Activated CD4-positive, alpha-beta T cell treated with anti-CD3 and anti-CD28 coated beads, Interleukin-2, amount 10 ng/mL, durations not matched to agents 24 days and 14 days (primary cell): ENCODE results near the gene IPO9. TPM values are rescaled to one million over a fixed set of nuclear protein-coding genes. Genes with fewer than 3 reads are reported as not detected.
A peak's percentile ranks its signal among the peaks of the same experiment; 100 is the strongest.

Experiments
- DNase-seq: peaks from one replicate; pipeline ENCODE4 v3.0.0; 2022
- H3K27ac Mint-ChIP-seq: one replicate; pipeline ENCODE4 v1.8.0; 2022; ENCODE audit warnings: mild to moderate bottlenecking, mixed read lengths
- H3K27me3 Mint-ChIP-seq: one replicate; pipeline ENCODE4 v1.8.0; 2022; ENCODE audit warnings: mixed read lengths
- H3K36me3 Mint-ChIP-seq: one replicate; pipeline ENCODE4 v1.8.0; 2022; ENCODE audit warnings: low read depth, mild to moderate bottlenecking, mixed read lengths
- H3K4me1 Mint-ChIP-seq: one replicate; pipeline ENCODE4 v1.8.0; 2021; ENCODE audit warnings: mixed read lengths
- H3K4me3 Mint-ChIP-seq: one replicate; pipeline ENCODE4 v1.8.0; 2022; ENCODE audit warnings: mild to moderate bottlenecking, moderate library complexity, mixed read lengths
- H3K9me3 Mint-ChIP-seq: one replicate; pipeline ENCODE4 v1.8.0; 2021; ENCODE audit warnings: mixed read lengths
- intact Hi-C: fragments of 100-400 bp; cut with micrococcal nuclease; formaldehyde crosslinking; loops from one replicate; pipeline ENCODE4 v1.15.1; 2023
- total RNA-seq: library from RNA; stranded (reverse); gene quantifications from 2 replicates; pipeline ENCODE4 v1.2.3, GENCODE V29; 2022

Gene IPO9
- total RNA-seq = 66.3 and 75.5 TPM in 2 replicates

DNA sequence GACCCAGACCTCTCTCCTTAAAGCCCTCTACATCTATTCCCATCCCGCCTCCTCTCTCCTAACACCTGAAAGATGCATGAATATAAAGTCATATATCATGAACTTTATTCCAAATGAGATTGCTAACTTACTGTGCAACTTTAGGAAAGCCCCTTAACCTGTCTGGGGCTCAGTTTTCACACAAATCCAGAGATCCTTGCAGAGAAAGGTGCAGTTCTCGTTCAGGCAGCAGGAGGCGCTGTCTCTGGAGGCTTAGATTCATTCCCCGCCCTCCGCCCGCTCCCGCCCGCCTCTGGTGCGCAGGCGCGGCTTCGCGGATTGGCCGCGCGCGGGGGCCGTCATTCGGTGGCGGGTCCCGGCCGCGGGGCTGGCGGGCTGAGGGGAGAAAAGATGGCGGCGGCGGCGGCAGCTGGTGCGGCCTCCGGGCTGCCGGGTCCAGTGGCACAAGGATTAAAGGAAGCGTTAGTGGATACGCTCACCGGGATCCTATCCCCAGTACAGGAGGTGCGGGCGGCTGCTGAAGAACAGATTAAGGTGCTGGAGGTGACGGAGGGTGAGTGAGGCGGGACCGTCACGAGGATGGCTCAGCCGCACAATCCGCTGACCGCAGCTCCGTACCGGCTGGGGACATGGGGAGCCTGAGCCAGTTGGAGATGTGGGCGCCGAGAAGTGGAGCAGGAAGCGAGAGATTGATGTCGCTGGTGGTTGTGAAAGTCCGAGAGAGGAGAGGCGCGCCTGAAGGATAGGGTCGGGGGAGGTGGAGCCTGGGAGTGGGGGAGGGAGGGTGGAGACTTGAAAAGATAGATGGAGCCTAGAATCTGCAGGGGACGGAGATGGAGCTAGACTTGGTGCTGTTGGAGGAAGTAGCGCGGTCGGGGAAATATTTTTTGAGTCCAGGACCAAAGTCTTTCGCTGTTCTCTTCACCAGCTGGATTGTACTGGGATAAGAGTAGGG lies at the start of gene IPO9:
TSS of gene IPO9 (plus strand) at position 338 of the 955 bp plus-strand sequence. CDS start at position 391, 53 bp downstream.
- H3K27ac Mint-ChIP-seq = peak within 1 kb of the TSS; percentile 96
- H3K4me3 Mint-ChIP-seq = peak within 1 kb of the TSS; percentile 94
- no peaks in the 10 kb centered on the region for H3K9me3 Mint-ChIP-seq
- intact Hi-C loops = loop anchor here (1.0 to 2.0 kb wide), 2 partner anchors 126 to 322 kb away; partner anchors contain the start of genes CSRP1 and TIMM17A
- peaks cover 20% of the 10 kb centered on the region for H3K36me3 Mint-ChIP-seq
- H3K27me3 Mint-ChIP-seq = no peaks in the 10 kb centered on the region
- peak; percentile 99 for DNase-seq
- peaks cover 34% of the 10 kb centered on the region for H3K4me1 Mint-ChIP-seq

DNA sequence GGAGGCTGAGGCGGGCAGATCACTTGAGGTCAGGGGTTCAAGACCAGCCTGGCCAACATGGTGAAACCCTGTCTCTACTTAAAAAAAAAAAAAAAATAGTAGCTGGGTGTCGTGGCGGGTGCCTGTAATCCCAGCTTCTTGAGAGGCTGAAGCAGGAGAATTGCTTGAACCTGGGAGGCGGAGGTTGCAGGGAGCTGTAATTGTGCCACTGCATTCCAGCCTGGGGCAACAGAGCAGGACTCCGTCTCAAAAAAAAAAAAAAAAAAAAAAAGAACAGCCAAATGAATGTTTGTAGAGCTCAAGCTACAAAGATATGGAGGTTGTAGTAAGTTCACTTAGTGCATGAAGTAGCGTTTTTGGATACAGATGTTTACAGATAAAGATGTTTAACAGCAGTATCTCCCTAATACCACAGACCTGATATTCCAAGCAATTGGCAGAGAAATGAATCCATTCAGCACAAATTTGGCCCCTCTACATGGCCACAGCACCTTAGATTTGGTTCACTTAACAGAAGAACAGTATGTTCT lies 49.5 kb upstream of the IPO9 start:
- Mint-ChIP-seq H3K4me3 (no peak overlapping the region), H3K27me3 (peaks cover 17% of the 10 kb centered on the region), H3K36me3 (no peaks in the 10 kb centered on the region), H3K9me3 (no peaks in the 10 kb centered on the region), H3K27ac (no peak overlapping the region), H3K4me1 (no peaks in the 10 kb centered on the region)
- no peak for DNase-seq
- intact Hi-C loops = no loop called here

DNA sequence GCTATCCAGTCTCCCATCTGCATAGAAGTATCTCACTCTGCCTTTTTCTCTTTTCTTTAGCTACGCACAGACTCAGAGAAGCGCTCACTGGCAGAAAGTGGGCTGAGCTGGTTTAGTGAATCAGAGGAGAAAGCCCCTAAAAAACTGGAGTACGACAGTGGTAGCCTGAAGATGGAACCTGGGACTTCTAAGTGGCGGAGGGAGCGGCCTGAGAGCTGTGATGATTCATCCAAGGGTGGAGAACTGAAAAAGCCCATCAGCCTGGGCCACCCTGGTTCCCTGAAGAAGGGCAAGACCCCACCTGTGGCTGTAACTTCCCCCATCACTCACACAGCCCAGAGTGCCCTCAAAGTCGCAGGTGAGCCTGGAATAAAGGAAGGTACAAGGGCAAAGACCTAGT lies 48.0 kb upstream of the IPO9 start:
- peaks cover 17% of the 10 kb centered on the region for H3K27me3 Mint-ChIP-seq
- intact Hi-C loops = no loop called here
- H3K9me3 Mint-ChIP-seq = no peaks in the 10 kb centered on the region
- H3K36me3 Mint-ChIP-seq = no peaks in the 10 kb centered on the region
- H3K4me3 Mint-ChIP-seq = no peak overlapping the region
- no peak for DNase-seq
- H3K27ac Mint-ChIP-seq = no peak overlapping the region
- H3K4me1 Mint-ChIP-seq = no peaks in the 10 kb centered on the region

DNA sequence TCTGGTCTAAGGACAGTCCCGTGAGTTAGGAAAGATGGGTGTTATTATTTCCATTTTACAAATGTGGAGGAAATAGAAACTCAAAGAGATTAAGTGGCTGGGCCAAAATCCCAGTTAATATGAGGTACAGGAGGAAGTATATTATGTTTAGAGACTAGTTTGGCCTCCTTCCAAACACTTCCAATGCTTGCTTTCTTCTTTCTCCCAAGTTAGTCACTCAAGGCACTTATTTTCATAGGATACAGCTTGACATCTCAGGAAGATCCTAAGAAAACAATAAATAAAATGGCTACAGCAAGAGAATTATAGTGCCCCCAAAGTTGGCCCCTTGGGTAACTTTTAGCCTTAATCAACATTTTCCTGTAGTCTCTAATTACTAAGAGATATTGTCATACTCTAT lies 47.5 kb upstream of the IPO9 start:
- DNase-seq = no peak
- no peaks in the 10 kb centered on the region for H3K4me1 Mint-ChIP-seq
- no peaks in the 10 kb centered on the region for H3K9me3 Mint-ChIP-seq
- no peak overlapping the region for H3K4me3 Mint-ChIP-seq
- H3K36me3 Mint-ChIP-seq = no peaks in the 10 kb centered on the region
- intact Hi-C loops = no loop called here
- no peak overlapping the region for H3K27ac Mint-ChIP-seq
- H3K27me3 Mint-ChIP-seq = peaks cover 17% of the 10 kb centered on the region

GRCh38 chr1:201782353-201782752 lies 46.6 kb upstream of the IPO9 start:
- DNase-seq = no peak
- no peak overlapping the region for H3K4me3 Mint-ChIP-seq
- no peak overlapping the region for H3K27ac Mint-ChIP-seq
- H3K27me3 Mint-ChIP-seq = peaks cover 13% of the 10 kb centered on the region
- H3K4me1 Mint-ChIP-seq = no peaks in the 10 kb centered on the region
- H3K9me3 Mint-ChIP-seq = no peaks in the 10 kb centered on the region
- H3K36me3 Mint-ChIP-seq = no peaks in the 10 kb centered on the region
- intact Hi-C loops = no loop called here

GRCh38 chr1:201783058-201783457 lies 45.9 kb upstream of the IPO9 start:
- DNase-seq = no peak
- Mint-ChIP-seq H3K9me3 (no peaks in the 10 kb centered on the region), H3K4me1 (no peaks in the 10 kb centered on the region), H3K27ac (no peak overlapping the region), H3K27me3 (peaks cover 9% of the 10 kb centered on the region), H3K36me3 (no peaks in the 10 kb centered on the region), H3K4me3 (no peak overlapping the region)
- intact Hi-C loops = no loop called here

DNA sequence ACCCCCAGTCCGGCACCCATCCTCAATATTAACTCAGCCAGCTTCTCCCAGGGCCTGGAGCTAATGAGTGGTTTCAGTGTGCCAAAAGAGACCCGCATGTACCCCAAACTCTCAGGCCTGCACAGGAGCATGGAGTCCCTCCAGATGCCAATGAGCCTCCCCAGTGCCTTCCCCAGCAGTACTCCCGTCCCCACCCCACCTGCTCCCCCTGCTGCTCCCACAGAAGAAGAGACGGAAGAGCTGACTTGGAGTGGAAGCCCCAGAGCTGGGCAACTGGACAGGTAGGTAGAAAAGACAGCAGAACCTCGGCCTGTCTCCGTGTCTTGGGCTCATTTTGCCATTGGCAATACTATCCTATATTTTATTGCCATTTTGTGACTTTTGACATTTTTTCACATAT lies 45.4 kb upstream of the IPO9 start:
- H3K4me3 Mint-ChIP-seq = no peak overlapping the region
- H3K4me1 Mint-ChIP-seq = no peaks in the 10 kb centered on the region
- intact Hi-C loops = no loop called here
- H3K27me3 Mint-ChIP-seq = peaks cover 6% of the 10 kb centered on the region
- H3K36me3 Mint-ChIP-seq = no peaks in the 10 kb centered on the region
- H3K27ac Mint-ChIP-seq = no peak overlapping the region
- no peaks in the 10 kb centered on the region for H3K9me3 Mint-ChIP-seq
- DNase-seq = no peak

DNA sequence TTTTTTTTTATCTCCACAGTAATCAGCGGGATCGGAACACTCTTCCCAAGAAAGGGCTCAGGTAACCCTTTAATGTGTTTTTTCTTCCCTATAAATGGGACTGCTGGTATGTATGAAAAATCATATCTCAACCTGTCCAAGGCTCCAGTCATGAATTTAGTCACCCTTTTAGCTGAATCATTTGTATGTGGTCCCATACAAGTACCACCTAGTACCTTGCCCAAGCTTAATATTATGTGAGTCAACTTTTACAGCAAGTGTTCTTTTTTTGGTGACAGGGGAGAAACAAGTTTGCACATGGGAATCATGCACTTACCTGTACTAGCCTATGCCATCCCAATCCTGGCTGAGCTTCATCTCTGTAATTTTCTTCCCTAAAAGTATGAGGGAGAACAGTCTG lies 43.7 kb upstream of the IPO9 start:
- intact Hi-C loops = no loop called here
- DNase-seq = no peak
- Mint-ChIP-seq H3K27me3 (peaks cover 2% of the 10 kb centered on the region), H3K36me3 (no peaks in the 10 kb centered on the region), H3K4me1 (peaks cover 2% of the 10 kb centered on the region), H3K9me3 (no peaks in the 10 kb centered on the region), H3K27ac (no peak overlapping the region), H3K4me3 (no peak overlapping the region)

DNA sequence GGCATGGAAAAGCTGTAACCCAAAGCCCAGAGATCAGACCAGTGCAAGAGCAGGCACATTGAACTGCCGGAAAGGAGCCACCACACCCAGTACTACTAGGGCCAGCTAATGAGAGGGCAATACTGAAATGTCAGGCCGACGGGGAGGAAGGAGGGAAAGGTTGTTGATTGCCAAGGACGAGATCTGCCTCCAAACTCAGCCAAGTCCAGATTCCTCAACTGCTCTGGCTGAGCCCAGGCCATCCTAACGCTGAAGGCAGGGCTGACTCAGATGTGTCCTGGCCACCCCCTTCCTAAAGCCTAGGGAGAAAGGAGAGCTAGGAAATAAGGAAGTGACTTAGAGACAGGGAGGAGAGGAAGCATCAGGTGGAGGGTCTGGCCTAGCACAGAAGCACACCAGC lies 42.1 kb upstream of the IPO9 start:
- peaks cover 11% of the 10 kb centered on the region for H3K4me1 Mint-ChIP-seq
- no peak overlapping the region for H3K27ac Mint-ChIP-seq
- H3K4me3 Mint-ChIP-seq = no peak overlapping the region
- no peaks in the 10 kb centered on the region for H3K27me3 Mint-ChIP-seq
- H3K9me3 Mint-ChIP-seq = no peaks in the 10 kb centered on the region
- no peaks in the 10 kb centered on the region for H3K36me3 Mint-ChIP-seq
- intact Hi-C loops = no loop called here
- DNase-seq = no peak

- Mint-ChIP-seq H3K27ac (no peak overlapping the region), H3K27me3 (no peaks in the 10 kb centered on the region), H3K36me3 (no peaks in the 10 kb centered on the region), H3K4me3 (no peak overlapping the region), H3K9me3 (no peaks in the 10 kb centered on the region), H3K4me1 (peaks cover 17% of the 10 kb centered on the region)
- DNase-seq = no peak
- intact Hi-C loops = no loop called here
Observed at GRCh38 chr1:201788296-201788695, 40.7 kb upstream of the IPO9 start.

DNA sequence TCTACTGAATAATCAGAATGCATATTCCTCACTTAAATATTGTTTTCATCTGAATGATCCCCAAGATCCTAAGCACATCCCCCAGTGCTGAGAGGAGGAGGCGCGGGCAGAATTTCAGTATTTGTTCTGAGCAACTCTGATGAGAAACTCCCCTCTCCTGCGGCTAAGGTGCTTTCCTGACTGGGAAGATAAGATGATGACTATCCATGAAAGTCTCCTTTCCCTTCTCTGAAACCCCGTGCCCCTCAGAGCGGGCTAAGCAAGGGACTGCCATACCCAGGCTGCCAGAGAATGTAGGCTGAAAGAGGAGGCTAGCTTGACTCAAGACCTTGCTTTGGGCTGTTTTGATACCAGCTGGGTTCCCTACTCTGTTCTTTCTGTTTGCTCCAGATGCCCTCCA lies 39.7 kb upstream of the IPO9 start:
- Mint-ChIP-seq H3K9me3 (no peaks in the 10 kb centered on the region), H3K27ac (no peak overlapping the region), H3K27me3 (no peaks in the 10 kb centered on the region), H3K4me3 (no peak overlapping the region), H3K36me3 (no peaks in the 10 kb centered on the region), H3K4me1 (peaks cover 17% of the 10 kb centered on the region)
- DNase-seq = no peak
- intact Hi-C loops = no loop called here

DNA sequence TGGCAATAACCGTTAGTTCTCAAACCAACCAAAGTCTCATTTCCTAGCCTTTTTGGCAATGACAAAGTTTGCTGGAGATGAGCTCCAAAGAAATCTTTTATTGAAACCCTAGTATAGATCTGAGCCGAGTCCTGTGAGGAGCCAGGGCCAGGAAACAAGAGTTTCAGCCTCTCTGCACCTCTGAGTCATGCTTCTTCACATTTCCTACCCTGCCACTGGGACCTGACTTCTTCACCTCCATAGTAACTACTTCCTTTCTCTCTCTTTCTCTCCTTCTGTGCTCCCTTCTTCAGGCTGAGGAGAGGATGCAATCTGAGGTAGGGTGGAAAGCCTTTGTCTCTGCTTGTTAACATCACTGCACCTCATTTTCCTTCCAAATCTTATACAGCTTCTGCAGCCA lies 38.7 kb upstream of the IPO9 start:
- Mint-ChIP-seq H3K4me1 (peaks cover 17% of the 10 kb centered on the region), H3K36me3 (no peaks in the 10 kb centered on the region), H3K9me3 (no peaks in the 10 kb centered on the region), H3K27ac (no peak overlapping the region), H3K4me3 (no peak overlapping the region), H3K27me3 (no peaks in the 10 kb centered on the region)
- intact Hi-C loops = no loop called here
- no peak for DNase-seq

DNA sequence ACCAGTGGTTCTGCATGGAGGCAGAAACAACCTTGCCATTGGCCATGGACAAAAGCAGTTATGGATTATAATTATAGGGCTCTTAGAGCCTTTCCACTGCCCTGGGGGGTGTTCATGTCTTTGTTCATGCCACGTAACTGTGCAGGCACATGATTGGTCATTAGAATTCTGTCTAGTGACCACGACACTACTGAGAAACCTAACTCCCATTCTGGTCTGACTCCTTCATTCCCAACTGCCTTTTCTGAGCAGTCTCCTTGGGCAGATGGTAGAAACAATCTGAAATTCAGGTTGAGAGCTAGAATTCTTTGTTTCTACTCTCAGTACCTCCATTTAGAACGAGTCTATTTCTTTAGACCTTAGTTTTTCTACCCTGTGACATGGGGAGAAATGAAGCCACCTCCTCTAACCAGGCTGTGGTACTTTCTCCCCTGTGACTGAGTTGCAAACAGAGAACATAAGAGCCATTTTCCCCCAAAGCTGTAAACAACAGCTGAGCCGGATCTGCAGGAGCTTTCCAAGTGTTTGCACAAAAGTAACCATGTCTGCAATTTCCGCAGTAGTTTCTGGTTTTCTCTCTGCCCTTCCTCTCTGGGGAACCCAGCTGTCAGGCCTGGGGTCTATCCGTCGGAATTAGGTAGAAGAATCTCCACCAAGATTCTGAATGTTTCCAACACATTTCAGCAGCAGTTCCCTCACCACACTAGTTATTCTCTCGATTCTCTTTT lies 37.7 kb upstream of the IPO9 start:
- DNase-seq = no peak
- no peak overlapping the region for H3K27ac Mint-ChIP-seq
- intact Hi-C loops = no loop called here
- H3K36me3 Mint-ChIP-seq = no peaks in the 10 kb centered on the region
- no peaks in the 10 kb centered on the region for H3K27me3 Mint-ChIP-seq
- H3K4me1 Mint-ChIP-seq = peaks cover 17% of the 10 kb centered on the region
- H3K9me3 Mint-ChIP-seq = no peaks in the 10 kb centered on the region
- no peak overlapping the region for H3K4me3 Mint-ChIP-seq

DNA sequence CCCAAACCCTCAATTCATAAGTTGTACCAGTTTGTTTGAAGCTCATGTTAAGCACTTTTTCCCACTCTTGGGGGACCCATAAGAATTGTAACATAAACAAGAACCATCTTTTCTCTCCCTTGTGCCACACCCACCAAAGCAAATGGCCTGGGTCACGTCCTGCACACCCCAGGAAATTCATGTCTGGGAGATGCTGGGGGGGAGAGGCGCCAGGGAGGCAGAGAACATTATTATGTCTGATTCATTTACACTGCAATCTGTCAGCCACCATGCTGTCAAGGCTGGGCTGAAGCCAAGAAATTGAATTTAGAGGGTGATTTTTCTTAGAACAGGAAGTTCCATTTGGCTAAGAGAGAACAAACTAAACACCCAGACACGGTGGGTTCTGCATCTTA lies 37.2 kb upstream of the IPO9 start:
- H3K4me1 Mint-ChIP-seq = peaks cover 17% of the 10 kb centered on the region
- no peaks in the 10 kb centered on the region for H3K9me3 Mint-ChIP-seq
- no peaks in the 10 kb centered on the region for H3K36me3 Mint-ChIP-seq
- intact Hi-C loops = no loop called here
- no peak for DNase-seq
- H3K27ac Mint-ChIP-seq = no peak overlapping the region
- H3K27me3 Mint-ChIP-seq = no peaks in the 10 kb centered on the region
- no peak overlapping the region for H3K4me3 Mint-ChIP-seq
